Ishikawa (cell line): ENCODE measurements around the gene ACADVL.

Experiments
- CEBPB ChIP-seq: IDR thresholded peaks from 2 replicates; pipeline ENCODE4 v1.6.1; 2012
- CREB1 ChIP-seq: IDR thresholded peaks from 2 replicates; pipeline ENCODE4 v1.6.1; 2012; ENCODE audit warnings: low read depth
- EGR1 ChIP-seq: IDR thresholded peaks from 2 replicates; pipeline ENCODE4 v1.6.1; 2012
- EP300 ChIP-seq: IDR thresholded peaks from 2 replicates; pipeline ENCODE4 v1.6.1; 2012; ENCODE audit warnings: borderline replicate concordance
- FOXM1 ChIP-seq: IDR thresholded peaks from 2 replicates; pipeline ENCODE4 v1.6.1; 2012; ENCODE audit warnings: low read depth, borderline replicate concordance
- MAX ChIP-seq: IDR thresholded peaks from 2 replicates; pipeline ENCODE4 v1.6.1; 2012
- NFIC ChIP-seq: IDR thresholded peaks from 2 replicates; pipeline ENCODE4 v1.6.1; 2012
- RAD21 ChIP-seq: IDR thresholded peaks from 2 replicates; pipeline ENCODE4 v1.6.1; 2012; ENCODE audit warnings: low read depth
- REST ChIP-seq: IDR thresholded peaks from 2 replicates; pipeline ENCODE4 v1.6.1; 2012; ENCODE audit warnings: low read depth, mild to moderate bottlenecking
- TAF1 ChIP-seq: IDR thresholded peaks from 2 replicates; pipeline ENCODE4 v1.6.1; 2012; ENCODE audit warnings: low read depth, mild to moderate bottlenecking
- TCF12 ChIP-seq: IDR thresholded peaks from 2 replicates; pipeline ENCODE4 v1.6.1; 2012; ENCODE audit warnings: low read depth
- TEAD4 ChIP-seq: IDR thresholded peaks from 2 replicates; pipeline ENCODE4 v1.6.1; 2012
- USF1 ChIP-seq: IDR thresholded peaks from 2 replicates; pipeline ENCODE4 v1.6.1; 2012
- YY1 ChIP-seq: IDR thresholded peaks from 2 replicates; pipeline ENCODE4 v1.6.1; 2012; ENCODE audit warnings: low read depth
- ZBTB7A ChIP-seq: IDR thresholded peaks from 2 replicates; pipeline ENCODE4 v1.6.1; 2012; ENCODE audit warnings: low read depth

The ACADVL gene

GRCh38 chr17:7222093-7222971 lies 2.6 kb downstream of the ACADVL start:
- TF ChIP-seq YY1 (no peak), TEAD4 (no peak), MAX (no peak), ZBTB7A (no peak), NFIC (no peak), CREB1 (no peak), EP300 (no peak)

- TF ChIP-seq MAX, result no peak
- no peak for TF ChIP-seq ZBTB7A
- no peak for TF ChIP-seq CEBPB
These were observed 3.2 kb downstream of the ACADVL start for GRCh38 chr17:7222972-7223292.

- TF ChIP-seq FOXM1 (no peak), CEBPB (no peak), REST (no peak), TAF1 (no peak), YY1 (no peak), TEAD4 (no peak), ZBTB7A (no peak), CREB1 (no peak), USF1 (no peak), RAD21 (no peak), EP300 (no peak), TCF12 (no peak), NFIC (no peak), MAX (no peak), EGR1 (no peak)
These were observed 3.6 kb downstream of the ACADVL start for GRCh38 chr17:7223375-7223774.

DNA sequence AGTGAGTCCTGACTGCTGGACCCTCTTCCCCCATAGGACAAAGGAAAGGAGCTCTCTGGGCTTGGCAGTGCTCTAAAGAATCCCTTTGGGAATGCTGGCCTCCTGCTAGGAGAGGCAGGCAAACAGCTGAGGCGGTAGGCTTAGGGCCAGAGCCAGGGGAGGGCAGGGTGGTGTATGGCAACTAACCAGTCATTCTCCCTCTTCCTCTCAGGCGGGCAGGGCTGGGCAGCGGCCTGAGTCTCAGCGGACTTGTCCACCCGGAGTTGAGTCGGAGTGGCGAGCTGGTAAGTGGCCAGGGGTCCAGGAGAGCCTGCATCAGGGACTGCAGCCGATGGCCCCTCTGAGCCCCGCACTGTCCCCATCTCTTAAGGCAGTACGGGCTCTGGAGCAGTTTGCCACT lies 4.4 kb downstream of the ACADVL start:
- TF ChIP-seq YY1 (no peak), EGR1 (no peak), CEBPB (no peak), CREB1 (no peak), NFIC (no peak), ZBTB7A (no peak), TCF12 (no peak), TEAD4 (no peak), MAX (no peak), TAF1 (no peak)

- TF ChIP-seq EP300, result no peak
- TF ChIP-seq CREB1, result no peak
- no peak for TF ChIP-seq TCF12
- no peak for TF ChIP-seq ZBTB7A
- no peak for TF ChIP-seq YY1
- no peak for TF ChIP-seq CEBPB
- no peak for TF ChIP-seq MAX
- TF ChIP-seq FOXM1, result no peak
- TF ChIP-seq USF1, result no peak
These were observed 4.9 kb downstream of the ACADVL start for GRCh38 chr17:7224661-7225111.

DNA sequence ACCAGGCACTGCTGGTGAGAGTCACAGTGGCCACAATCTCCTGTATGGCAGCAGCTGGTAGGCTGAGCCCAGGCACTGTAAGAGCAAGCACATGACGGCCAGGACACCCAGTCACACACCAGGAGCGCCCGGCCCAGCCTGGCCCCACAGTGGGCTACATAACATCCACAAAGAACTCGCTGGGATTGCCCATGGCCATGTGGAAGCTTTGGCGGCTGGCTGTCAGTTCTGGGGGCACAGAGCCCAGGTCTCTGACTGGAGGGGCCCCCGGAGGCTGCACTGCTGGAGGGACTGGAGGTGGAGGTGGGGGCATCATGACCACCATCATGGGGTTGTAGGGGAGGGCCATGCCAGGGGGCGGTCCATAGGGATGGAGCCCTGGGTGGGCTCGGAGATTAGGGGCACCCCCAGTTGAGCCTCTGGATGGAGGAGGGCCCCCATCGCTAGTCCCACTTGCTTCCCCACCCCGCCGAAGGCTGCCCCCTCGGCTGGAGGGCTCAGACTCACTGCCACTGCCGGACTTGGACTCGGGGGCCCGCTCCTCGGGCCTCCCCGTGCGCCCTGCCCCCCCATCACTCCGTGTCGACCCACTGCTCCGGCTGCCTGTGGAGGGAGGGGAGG lies 6.1 kb downstream of the ACADVL start:
- TF ChIP-seq TAF1 (no peak), USF1 (no peak), RAD21 (no peak), CEBPB (no peak), CREB1 (no peak), TCF12 (no peak), MAX (no peak), ZBTB7A (no peak), EGR1 (no peak), TEAD4 (no peak), YY1 (no peak), FOXM1 (no peak), EP300 (no peak), REST (no peak), NFIC (no peak)
